DMS53 (cell line): ENCODE results near the gene ANKRD49.

ENCODE experiments used
- DNase-seq: peaks from one replicate; lab custom pipeline; 2025; lab: John Stamatoyannopoulos, UW

Gene ANKRD49

GRCh38 chr11:94507485-94507884 is 13.7 kb downstream of the ANKRD49 start:
- DNase-seq, result peak; percentile 17

- peak; percentile 88 for DNase-seq
Observed at GRCh38 chr11:94511932-94512781, 18.4 kb downstream of the ANKRD49 start, which contains the start of gene C11orf97. Gene C11orf97 (plus strand): TSS chr11:94512461. CDS start chr11:94512529, 68 bp downstream.

DNA sequence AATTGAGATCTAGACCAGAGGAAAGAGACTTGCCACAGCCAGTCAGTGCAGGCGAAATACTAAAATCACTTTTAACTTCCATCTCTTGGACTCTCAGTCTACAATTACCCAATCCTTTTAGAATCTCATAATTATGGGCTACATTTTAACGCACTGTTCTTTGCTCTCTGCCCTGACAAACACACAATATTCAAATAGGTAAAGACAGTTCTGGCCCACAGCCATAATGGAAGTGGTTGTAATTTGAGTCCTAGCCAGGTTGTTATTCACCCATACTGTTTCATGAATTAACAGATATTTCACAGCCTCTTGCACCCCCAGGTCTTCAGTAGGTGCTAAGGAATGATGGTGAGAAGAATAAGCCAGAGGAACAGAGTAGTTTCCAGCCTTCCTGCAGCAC is 19.3 kb downstream of the ANKRD49 start:
- DNase-seq, result peak; percentile 42

DNA sequence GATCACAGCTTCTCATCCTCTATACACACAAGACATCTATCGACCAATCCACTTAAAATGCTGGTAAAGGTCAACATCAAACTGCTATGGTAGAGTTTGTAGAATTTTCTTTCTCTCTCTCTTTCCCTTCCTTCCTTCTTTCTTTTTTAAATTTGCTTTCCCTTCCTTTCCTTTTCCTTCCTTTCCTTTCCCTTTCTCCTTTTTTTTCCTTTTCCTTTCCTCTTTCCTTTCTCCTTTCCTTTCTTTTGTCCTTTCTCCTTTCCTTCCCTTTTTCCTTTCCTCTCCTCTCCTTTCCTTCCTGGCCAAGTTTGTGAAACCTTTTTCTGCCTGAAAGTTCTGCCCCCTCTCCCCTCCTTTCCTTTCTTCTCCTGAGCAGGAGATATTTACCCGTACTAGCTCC is 21.6 kb downstream of the ANKRD49 start:
- no peak for DNase-seq

DNA sequence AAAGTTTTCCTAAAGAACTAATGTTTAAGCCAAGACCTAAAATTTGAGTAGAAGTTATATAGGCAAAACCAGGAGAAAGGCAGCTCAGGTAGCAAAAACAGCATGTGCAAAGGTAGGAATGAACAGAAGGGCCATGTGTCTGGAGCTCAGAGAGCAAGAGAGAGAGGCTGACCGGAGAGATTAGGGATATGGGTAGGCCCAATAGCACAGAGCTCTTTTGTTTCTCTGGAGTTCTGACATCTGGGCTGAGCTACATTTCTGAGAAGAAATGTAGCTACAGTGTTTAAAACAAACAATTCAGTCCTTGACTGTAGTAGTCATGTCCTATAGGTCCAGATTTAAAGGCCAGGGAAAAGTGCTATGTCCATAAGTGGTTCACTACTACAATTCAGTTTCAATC is 22.9 kb downstream of the ANKRD49 start:
- DNase-seq, result no peak

DNA sequence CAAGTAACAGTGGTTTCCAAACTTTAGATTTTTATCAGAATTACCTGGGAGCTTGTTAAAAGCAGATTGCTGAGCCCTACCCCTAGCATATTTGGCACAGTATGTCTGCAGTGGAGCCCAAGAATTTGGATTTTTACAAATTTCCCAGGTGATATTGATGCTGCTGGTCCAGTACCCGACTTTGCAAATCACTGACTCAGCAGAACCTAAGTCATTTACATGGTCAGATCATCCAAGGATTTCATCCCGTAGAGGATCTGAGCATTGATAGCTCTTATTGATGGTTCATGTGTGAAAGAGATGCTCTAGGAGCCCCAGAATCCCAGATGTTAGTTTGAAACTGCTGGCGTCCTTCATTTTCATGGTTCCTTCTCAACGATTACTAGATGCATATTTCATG is 24.5 kb downstream of the ANKRD49 start:
- DNase-seq, result no peak

DNA sequence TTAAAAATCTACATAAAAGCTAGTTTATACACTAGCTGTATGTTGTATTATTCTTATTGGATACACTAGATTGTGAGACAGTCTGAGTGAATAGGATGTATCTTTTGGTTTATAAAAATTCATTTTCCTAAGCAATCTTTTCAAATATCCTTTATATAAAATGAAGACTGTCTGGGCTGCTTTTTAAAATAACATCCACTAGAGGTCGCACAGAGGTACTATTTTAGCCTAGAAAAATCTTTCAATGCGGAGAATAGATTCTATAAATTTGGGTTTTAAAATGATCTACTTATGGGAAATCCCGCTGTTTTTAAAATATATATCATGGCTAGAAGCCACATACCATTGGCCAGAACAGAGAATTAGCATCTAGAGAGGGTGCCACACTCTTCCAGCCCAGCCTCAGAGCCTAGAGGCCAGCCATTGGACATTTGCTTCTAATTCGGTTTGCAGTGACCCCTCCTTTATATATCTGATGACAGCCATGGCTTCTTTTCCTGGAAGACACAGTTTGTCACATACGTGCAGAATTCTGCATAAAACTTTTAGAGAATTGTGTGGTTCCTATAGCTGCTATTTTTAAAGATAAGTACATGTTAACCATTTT is 25.8 kb downstream of the ANKRD49 start:
- peak; percentile 75 for DNase-seq

- DNase-seq, result peak; percentile 62
Observed at GRCh38 chr11:94521684-94522083, 27.9 kb downstream of the ANKRD49 start.

- DNase-seq, result no peak
Observed at GRCh38 chr11:94524341-94524740, 30.6 kb downstream of the ANKRD49 start.

- DNase-seq, result peak; percentile 36
Observed at GRCh38 chr11:94525546-94526324, 32.0 kb downstream of the ANKRD49 start.

GRCh38 chr11:94526645-94527438 is 33.1 kb downstream of the ANKRD49 start:
- no peak for DNase-seq

DNA sequence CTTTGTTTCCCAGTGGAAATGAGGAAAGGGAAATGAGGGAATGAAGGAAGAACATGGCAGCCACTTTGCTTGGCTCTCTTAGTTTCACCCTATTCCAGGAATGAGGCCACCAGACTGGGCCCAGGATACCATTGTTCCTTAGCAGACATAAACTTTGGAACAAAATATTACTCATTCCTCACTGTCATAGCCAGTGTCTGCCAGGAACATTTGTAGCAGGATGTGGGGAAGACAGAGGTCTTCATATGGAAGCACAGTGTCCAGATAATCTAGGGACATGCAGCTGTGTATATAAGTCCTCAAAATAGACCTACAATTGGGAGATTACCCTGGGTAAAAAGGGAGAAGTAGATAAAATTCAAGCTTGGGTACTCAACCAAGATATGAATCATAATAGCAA is 34.8 kb downstream of the ANKRD49 start:
- no peak for DNase-seq

- DNase-seq, result no peak
Observed at GRCh38 chr11:94532211-94532610, 38.4 kb downstream of the ANKRD49 start.

- no peak for DNase-seq
Observed at GRCh38 chr11:94533206-94533605, 39.4 kb downstream of the ANKRD49 start.

GRCh38 chr11:94533696-94534630 is 40.2 kb downstream of the ANKRD49 start:
- DNase-seq, result no peak

DNA sequence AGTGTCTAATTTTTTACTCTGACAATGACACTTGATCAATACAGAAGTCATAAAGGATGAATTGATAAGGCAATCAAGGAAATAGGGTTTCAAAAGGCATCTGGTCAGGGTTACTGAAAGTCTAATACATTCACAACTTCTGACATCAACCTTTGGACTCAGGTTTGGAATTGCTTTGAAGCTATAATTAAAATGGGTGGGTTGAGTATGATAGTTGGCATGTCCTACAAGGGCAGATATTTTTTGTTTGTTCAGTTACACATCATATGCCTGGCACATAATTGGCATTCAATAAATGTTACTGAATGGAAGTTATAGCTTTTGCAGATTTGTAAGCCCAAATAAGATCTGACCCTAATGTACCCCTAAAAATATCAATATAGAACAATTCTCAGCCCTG is 42.6 kb downstream of the ANKRD49 start:
- DNase-seq, result peak; percentile 30

- DNase-seq, result peak; percentile 66
Observed at GRCh38 chr11:94537031-94537600, 43.3 kb downstream of the ANKRD49 start.

DNA sequence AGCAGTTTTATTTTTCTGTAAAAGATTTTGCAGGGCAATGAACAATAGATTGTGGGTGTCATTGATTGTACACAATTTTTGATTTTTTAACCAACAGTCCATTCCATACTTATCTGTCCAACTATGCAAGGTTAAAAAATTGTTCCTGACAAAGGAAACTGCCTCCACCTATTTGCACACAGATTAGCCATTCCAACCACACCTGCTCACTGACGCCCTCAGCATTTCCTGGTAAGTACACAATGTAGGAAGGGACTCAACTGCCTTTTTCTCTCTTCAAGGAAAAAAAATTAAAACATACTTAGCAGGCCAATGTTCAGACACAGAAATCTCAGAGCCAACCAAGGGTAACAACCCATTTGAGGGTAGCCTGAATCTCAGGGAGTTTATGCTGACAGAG is 45.6 kb downstream of the ANKRD49 start:
- DNase-seq, result peak; percentile 86

DNA sequence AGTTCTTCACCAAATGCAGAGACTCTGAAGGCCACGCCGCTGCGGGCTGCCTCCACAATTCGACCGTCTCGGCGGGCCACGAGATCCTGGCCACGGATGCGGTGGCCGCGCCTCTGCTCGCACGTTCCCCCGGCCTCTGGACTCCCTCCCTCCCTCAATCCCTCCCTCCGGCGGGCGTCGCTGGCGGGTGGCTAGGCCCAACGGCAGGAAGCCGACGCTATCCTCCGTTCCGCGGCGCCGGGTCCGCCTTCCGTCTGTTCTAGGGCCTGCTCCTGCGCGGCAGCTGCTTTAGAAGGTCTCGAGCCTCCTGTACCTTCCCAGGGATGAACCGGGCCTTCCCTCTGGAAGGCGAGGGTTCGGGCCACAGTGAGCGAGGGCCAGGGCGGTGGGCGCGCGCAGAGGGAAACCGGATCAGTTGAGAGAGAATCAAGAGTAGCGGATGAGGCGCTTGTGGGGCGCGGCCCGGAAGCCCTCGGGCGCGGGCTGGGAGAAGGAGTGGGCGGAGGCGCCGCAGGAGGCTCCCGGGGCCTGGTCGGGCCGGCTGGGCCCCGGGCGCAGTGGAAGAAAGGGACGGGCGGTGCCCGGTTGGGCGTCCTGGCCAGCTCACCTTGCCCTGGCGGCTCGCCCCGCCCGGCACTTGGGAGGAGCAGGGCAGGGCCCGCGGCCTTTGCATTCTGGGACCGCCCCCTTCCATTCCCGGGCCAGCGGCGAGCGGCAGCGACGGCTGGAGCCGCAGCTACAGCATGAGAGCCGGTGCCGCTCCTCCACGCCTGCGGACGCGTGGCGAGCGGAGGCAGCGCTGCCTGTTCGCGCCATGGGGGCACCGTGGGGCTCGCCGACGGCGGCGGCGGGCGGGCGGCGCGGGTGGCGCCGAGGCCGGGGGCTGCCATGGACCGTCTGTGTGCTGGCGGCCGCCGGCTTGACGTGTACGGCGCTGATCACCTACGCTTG is 50.2 kb downstream of the ANKRD49 start, which contains the start of gene FUT4:
TSS of gene FUT4 (plus strand) at position 227 of the 951 bp plus-strand sequence. CDS start at position 440, 213 bp downstream.
- peak; percentile 99 for DNase-seq
